Measurements from ENCODE around the gene TMEM31.

- TF ChIP-seq CTCF (IDR thresholded peaks at IDR 0.05): no peak
- TF ChIP-seq POLR2A (IDR thresholded peaks at IDR 0.05): no peak
Measured at GRCh38 chrX:103663981-103664762, 46.5 kb upstream of the TMEM31 start.

Measured in prostate gland (tissue), 2 donors.